Hematopoietic multipotent progenitor cell treated with erythropoietin and hydrocortisone succinate and interleukin-3 and kit ligand, for 8 days (in vitro differentiated cells): ENCODE results near the gene NUDT19.
A peak's percentile ranks its signal among the peaks of the same experiment; 100 is the strongest.
"Not testable (repeated sequence)": the region's sequence is repeated elsewhere in the genome, so short reads cannot be mapped to it uniquely, and the experiment has no call there.

Source experiments
- DNase-seq: peaks from one replicate; pipeline ENCODE4 v3.0.0-alpha.2; 2015

Gene NUDT19

DNA sequence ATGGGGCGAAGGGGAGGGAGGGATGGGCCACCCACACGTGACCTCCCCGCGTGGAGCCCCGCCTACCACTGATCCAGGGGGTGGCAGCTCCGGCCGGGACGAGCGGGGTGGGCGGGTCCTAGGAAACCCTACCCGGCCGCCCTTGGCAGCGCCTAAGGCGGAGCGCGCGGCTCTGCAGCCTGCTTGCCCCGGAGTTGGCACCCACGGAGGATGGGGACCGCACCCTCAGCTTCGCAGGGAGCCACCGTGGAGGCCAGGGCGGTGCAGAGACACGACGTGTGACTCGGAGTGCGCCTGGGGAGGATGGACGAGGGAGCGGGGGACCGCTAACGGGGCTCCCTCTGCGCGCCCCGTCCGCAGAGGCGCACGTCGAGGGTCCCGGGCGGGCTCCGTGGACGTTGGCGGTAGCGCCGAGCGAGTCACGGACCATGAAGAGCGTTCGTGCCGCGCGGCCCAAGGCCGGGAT lies 15.9 kb upstream of the NUDT19 start, which contains the start of gene RGS9BP:
TSS of gene RGS9BP (plus strand) at position 129 of the 466 bp plus-strand sequence. CDS start 416 bp downstream, outside the sequence.
- DNase-seq, result peak; percentile 86

DNA sequence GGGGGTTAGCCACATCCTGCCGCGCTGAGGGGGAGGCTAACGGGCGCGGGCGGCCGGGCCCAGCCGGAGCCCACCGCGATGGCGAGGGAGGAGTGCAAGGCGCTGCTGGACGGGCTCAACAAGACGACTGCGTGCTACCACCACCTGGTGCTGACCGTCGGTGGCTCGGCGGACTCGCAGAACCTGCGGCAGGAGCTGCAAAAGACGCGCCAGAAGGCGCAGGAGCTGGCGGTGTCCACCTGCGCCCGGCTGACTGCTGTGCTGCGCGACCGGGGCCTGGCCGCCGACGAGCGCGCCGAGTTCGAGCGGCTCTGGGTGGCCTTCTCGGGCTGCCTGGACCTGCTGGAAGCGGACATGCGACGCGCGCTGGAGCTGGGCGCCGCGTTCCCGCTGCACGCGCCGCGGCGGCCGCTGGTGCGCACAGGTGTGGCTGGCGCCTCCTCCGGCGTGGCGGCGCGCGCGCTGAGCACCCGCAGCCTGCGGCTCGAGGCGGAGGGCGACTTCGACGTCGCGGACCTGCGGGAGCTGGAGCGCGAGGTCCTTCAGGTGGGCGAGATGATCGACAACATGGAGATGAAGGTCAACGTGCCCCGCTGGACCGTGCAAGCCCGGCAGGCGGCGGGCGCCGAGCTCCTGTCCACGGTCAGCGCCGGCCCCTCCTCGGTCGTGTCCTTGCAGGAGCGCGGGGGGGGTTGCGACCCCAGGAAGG lies 15.3 kb upstream of the NUDT19 start:
- DNase-seq, result no peak

DNA sequence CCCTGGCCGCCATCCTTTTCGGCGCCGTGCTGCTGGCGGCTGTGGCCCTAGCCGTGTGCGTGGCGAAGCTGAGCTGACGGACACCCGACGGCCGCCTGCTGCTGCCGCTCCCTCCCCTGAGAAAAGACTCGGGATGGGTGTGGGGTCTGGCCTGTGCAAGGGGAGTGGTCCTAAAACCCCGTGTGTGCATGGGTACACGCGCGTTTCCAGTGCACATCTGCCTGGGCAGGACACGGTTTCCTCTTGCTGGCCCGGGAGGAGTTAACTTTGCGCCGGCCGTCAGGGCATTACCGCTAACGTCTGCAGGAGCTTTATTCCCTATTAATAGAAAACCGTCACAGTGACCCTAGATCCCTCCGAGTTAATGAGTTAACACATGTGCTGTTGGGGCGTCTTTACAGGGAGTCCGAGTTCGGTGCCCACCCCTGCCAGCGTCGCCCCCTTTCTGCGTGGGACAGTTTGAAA lies 14.7 kb upstream of the NUDT19 start:
- no peak for DNase-seq

DNA sequence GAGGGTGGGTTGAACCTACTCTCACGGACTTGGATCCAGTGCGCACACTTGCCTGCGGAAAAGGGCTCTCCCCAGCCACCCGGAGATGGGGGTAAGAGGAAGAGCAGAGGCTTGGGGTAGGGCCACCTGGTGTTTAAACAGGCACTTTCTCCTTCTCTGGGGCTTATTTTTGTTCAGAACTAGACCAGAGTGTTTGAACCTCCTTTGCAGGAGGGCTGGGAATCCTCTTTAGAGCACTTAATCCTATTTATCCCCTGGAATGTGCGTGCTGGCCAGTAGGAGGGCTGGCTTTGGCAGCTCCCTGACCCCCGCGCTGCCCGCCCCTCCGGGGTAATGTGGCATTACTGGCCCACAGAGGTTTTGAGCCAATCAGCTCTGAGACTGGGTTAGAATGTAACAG lies 14.0 kb upstream of the NUDT19 start:
- peak; percentile 28 for DNase-seq

DNA sequence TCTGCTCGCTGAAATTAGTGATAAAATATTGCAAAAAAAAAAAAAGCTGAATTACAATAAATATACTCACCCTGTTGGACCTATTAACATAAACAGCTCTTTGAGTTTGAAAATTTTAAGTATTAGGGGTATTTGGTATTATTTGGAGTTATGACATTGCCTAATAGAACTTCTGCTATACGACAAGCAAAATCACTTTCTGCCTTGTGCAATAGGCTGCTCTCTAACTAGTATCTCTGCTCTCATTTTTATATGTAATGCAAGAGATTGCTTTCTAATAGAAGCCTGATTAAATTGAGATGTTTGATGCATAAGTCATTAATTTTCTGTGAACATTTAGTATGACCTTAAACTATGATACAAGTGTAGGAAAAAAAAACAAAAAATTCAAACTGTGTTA lies 10.6 kb upstream of the NUDT19 start:
- DNase-seq, result no peak

DNA sequence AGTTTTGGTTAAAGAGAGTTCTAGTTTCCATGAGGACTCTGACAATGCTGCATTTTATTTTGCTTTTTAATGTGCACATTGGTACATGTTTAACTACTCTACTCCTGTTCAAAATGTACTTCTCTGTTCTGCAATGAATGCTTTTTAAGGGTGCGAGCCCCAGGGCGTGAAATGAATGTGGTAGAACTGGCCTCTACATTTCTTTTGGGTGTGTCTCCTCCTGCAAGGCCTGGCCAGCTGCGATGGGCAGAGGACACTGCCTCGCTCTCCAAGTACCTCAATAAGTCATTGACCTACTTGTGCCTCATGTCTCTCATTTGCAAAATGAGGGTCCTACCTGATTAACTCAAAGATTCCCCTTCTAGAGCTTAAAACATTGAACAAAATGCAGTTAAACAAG lies 9.3 kb upstream of the NUDT19 start:
- no peak for DNase-seq

DNA sequence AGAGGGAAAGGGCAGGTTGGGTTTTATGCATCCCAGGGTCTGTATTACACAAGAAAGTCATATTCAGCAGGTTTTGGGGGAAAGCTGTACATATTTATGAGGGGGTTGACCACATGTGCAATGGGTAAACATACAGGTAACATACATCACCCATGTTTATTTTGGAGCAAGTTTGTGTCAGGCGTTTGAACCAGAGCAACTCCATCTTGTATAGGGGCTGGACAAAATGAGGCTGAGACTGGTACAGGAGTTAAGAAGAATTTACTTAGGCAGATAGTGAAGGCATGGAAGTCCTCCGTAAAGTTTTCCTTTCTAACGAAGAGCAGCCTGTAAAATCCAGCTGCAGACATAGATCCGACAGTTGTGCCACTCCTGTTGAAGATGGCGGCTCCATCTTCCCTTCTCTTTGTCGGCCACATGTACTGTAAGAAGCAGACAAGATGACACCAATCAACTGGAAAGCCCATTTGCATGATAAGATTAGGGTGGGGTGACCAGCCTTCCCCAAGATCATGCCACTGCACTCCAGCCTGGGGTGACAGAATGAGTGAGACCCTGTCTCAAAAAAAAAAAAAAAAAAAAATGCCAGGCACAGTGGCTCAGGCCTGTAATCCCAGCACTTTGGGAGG lies 4.7 kb upstream of the NUDT19 start:
- DNase-seq, result peak; percentile 69

DNA sequence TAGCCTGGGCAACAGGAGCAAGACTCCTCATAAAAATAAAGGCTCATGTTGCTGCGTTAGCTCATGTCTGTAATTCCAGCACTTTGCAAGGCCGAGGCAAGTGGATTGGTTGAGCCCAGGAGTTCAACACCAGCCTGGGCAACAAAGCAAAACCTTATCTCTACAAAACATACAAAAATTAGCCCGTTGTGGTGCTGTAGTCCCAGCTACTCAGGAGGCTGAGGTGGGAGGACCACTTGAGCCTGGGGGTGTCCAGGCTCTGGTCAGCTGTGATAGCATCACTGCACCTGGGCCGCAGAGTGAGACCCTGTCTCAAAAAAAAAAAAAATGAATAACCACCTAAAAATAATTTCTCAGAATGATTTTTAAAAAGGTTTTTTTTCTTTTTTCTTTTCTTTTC lies 3.9 kb upstream of the NUDT19 start:
- peak; percentile 79 for DNase-seq

DNA sequence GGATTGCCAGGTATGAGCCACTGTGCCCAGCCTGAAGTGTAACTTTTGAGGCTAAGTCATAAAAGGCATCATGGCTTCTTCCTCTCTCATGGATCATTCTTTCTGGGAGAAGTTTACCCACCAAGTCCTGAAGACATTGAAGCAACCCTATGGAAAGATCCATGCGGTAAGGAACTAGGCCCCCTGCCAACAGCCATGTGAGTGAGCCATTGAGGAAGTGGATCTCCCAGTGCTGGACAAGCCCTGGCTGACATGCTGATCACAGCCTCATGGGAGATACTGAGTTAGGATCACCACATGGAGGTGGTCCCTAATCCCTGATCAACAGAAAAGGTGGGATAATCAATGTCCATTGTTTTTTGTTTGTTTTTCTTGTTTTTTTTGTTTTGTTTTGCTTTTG lies 3.3 kb upstream of the NUDT19 start:
- DNase-seq, result peak; percentile 51

DNA sequence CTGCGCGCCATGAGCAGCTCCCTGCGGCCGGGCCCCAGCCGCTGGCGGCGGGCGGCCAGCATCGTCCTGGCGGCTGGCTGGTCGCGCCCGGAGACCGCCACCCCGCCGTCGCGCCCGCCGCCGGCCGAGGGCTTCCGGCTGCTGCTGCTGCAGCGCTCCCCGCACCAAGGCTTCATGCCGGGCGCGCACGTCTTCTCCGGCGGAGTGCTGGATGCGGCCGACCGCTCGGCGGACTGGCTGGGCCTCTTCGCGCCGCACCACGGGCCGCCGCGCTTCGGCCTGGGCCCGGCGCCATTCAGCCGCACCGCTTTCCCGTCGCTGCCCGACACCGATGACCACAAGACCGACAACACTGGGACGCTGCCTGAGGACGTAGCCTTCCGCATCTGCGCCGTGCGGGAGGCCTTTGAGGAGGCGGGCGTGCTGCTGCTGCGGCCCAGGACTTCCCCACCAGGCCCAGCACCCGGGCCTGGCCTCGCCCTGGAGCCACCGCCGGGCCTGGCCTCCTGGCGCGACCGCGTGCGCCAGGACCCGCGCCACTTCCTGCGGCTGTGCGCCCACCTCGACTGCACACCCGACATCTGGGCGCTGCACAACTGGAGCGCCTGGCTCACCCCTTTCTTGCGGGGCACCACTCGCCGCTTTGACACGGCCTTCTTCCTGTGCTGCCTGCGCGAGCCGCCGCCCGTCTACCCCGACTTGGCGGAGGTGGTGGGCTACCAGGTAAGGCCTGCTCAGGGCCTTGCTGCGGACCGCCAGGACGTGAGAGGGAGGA lies 518 bp downstream of the NUDT19 start:
- DNase-seq, result peak; percentile 68

DNA sequence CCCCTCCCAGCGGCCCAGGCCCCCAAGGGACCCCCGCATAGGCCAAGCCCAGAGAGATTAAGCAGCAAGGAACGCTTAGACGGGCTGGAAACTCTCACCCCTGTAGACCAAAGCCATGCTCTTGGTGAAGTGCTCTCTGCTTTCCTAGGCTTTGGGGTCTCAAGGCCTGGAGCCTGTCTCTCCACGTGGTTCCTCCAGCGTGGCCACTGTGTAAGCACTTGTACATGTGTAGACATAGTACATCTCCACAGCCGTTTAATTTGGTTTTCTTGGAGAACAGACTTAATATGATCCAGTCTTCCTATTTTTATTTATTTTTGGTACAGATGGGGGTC lies 1.1 kb downstream of the NUDT19 start:
- DNase-seq, result peak; percentile 58

DNA sequence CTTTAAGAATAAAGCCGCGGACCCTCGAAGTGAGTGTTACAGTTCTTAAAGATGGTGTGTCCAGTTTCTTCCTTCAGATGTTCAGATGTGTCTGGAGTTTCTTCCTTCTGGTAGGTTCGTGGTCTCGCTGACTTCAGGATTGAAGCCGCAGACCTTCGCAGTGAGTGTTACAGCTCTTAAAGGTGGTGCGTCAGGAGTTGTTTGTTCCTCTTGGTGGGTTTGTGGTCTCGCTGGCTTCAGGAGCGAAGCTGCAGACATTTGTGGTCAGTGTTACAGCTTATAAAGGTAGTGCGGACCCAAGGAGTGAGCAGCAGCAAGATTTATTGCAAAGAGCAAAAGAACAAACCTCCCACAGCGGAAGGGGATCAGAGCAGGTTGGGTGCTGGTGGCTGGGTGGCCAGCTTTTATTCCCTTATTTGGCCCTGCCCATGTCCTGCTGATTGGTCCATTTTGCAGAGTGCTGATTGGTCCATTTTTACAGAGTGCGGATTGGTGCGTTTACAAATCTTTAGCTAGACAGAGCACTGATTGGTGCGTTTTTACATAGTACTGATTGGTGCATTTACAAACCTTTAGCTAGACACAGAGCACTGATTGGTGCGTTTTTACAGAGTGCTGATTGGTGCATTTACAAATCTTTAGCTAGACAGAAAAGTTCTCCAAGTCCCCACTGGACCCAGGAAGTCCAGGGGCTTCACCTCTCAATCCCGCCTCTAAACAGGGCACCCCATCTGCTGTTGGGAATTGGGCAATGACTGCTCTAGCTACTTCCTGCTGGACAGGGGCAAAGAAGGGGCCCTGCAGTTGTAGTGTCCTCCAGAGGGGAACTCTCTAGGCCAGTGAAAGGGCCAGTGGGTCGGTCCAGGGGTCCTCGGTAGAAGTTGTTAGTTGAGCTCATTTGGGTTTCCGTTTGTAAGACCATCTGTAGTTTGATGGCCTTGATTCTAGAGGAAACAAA lies 1.8 kb downstream of the NUDT19 start:
- peak; percentile 87 for DNase-seq

DNA sequence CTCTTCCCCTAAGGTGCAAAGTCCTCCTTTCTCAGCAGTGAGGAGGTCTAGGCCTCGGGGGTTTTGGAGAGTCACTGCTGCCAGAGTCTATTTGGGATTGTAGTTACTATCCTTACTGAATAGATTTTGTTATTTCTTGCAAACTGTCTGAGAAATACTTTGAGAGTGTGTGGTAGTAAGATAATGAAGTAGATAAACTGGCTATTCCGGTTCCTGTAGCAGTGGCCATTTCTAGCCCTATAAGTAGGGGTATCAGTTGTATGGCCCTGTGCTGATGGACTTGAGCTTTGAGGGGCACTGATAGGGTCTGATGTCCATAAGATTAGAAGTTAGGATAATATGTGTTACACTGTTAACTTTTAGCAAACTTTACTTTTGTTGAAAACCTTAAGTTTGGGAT lies 2.7 kb downstream of the NUDT19 start:
- peak; percentile 38 for DNase-seq

DNA sequence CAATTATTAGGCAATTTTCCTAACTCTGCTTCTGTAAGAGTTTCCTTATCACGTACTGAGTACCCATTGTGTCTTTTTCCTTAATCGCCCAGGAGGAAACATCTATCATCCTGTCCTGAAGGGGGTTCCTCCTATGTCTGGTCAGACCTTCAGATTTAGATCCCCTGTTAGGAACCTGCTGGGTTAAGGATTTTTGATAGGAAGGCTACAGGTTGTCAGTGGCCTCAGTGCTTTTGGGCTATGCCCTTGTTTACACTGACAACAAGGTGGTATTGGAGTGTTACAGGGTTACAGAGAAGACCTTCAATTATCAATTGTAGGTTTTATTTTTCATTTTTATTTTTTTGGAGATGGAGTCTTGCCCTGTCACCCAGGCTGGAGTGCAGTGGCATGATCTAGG lies 3.2 kb downstream of the NUDT19 start:
- not testable (repeated sequence) for DNase-seq

DNA sequence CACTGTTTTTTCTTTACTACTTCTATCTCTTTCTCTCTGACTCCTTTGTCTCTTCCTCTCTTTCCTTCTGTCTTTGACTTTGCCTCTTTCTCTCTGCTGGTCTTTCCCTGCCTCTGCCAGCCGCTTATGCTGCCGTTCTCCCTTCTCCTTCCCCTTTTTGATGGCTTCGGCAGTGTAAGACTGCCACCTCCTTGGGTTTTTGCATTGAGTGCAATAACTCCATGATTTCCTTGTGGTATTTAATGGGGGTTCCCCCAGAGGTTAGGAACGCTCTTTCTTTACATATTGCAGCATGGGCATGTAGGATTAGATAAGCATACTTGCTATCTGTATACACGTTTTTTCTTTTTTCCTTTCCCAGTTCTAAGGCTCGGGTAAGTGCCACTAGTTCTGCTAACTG lies 3.9 kb downstream of the NUDT19 start:
- DNase-seq, result peak; percentile 80

DNA sequence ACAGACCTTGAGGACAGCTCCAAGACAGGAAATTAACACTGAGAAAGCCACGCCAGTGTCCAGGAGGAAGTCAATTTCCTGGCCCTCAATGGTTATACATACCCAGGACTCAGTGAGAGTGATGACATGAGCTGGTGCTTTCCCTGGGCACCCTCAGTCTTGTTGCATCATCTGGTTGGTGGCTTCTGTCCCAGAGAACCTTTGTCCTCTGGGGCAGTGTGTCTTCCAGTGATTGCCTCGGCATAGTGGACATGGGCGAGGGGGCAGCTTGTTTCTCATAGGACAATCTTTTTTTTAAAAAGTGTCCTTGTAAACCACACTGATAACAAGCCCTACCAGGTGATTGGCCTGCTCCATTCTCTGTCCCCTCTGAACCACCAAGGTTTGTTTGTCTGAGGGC lies 5.2 kb downstream of the NUDT19 start:
- DNase-seq, result not testable (repeated sequence)

DNA sequence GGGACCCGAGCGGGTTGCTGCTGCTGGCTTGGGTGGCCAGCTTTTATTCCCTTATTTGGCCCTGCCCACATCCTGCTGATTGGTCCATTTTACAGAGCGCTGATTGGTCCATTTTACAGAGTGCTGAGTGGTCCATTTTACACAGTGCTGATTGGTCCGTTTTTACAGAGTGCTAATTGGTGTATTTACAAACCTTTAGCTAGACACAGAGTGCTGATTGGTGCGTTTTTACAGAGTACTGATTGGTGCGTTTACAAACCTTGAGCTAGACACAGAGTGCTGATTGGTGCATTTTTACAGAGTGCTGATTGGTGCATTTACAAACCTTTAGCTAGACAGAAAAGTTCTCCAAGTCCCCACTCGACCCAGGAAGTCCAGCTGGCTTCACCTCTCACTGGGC lies 8.5 kb downstream of the NUDT19 start:
- not testable (repeated sequence) for DNase-seq

DNA sequence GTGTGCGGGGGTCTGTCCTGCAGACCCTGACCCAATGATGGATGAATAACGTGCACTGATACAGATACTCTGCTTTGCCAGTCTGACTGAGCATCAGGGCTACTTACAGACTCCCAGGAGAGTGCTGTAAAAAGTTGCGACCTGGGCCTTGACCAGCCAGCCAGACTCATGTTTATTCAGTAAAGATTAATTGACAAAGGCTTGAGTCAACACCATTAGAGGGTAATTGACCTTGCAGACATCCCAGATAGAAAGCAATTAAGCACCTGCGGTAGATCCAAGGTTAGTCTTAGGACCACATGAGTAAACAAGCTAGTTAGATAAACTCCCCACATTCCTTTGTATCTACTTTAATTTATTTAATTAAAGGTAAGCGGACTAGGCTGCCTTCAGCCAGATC lies 10.4 kb downstream of the NUDT19 start:
- no peak for DNase-seq

DNA sequence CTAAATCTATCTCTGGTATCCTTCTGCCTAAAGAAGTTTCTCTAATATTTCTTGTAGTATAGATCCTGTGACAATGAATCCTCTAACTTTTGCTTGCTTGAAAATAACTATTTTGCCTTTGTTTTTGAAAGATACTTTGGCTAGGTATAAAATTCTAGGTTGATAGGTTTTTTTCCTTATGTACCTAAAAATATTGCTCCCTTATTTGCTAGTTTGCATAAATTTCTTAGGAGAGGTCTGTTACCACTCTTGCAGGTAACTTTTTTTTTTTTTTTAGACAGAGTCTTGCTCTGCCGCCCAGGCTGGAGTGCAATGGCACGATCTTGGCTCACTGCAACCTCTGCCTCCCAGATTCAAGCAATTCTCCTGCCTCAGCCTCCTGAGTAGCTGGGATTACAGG lies 12.4 kb downstream of the NUDT19 start:
- not testable (repeated sequence) for DNase-seq

DNA sequence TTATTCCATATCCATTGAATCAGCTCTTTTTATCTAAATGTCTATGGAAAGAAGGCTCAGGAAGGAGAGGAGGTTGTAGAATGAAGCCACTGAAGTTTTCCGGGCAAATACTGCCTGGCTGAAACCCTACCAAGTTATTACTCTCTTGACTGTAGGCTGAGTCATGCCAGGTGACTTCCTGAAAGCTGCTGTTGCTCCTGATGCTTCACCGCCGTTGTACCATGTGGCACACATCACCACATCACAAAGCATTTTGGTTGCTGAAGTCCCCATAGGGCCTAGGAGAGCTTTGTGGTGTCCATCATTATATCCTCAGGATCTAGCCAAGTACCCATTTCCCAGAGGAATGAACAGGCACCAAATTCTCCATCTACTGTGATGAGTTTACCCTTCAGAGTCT lies 16.8 kb downstream of the NUDT19 start:
- DNase-seq, result peak; percentile 52

DNA sequence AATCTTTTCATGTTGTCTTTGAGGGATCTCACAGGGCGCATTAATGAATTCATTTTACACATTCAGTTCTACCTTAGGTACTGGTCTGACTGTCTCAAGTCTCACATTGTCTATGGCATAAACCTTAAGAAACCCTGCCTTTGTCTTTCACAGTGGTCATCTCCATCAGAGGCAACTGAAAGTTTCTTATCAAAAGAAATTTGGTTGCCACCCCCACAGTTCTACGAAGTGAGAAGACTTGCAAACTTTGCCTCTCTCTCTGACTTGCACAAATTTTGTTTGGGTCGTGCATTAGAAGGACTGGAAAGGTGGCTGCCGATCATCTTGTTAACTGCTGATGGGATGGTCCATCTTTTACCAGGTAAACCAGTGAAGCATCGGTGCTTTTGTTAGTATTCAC lies 17.4 kb downstream of the NUDT19 start:
- DNase-seq, result peak; percentile 62

DNA sequence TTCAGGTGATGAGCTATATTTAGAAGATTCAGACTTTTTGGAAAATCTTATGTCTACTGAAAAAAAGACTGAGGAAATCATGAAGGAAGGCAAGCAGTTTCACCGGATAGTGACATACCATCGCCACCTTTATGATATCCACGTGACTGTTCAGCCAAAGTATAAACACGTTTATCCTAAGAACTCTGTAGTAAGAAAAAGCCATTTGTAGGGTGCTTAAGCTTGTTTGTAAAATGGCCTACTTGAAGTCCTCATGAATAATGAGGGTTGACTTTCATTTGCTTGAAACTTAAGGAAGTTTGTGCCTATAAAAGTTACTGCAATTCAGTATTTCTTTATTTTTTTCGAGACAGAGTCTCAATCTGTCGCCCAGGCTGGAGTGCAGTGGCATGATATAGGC lies 20.1 kb downstream of the NUDT19 start:
- DNase-seq, result no peak

DNA sequence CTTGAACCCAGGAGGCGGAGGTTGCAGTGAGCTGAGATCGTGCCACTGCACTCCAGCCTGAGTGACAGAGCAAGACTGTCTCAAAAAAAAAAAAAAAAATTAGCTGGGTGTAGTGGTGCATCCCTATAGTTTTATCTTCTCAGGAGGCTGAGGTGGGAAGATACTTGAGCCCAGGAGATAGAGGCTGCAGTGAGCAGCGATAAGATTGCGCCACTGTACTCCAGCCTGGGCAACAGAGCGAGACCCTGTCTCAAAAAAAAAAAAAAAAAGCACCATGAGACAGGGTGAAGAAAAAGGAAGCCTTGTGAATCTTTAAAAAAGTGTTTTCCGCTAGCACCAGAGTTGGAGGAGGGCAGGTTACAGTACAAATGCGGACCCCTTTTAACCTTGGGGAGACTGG lies 24.6 kb downstream of the NUDT19 start:
- DNase-seq, result not testable (repeated sequence)
